CD4-positive, alpha-beta T cell treated with Interferon alpha-2 for 1 hour (primary cell): Measurements from ENCODE around the gene IGFBP7.
"Not testable (repeated sequence)": the region's sequence is repeated elsewhere in the genome, so short reads cannot be mapped to it uniquely, and the experiment has no call there.

Source experiments
- DNase-seq, 2 donors: peaks; one replicate each; pipeline ENCODE4 v3.0.0-alpha.2; 2020 to 2022

Gene IGFBP7

DNA sequence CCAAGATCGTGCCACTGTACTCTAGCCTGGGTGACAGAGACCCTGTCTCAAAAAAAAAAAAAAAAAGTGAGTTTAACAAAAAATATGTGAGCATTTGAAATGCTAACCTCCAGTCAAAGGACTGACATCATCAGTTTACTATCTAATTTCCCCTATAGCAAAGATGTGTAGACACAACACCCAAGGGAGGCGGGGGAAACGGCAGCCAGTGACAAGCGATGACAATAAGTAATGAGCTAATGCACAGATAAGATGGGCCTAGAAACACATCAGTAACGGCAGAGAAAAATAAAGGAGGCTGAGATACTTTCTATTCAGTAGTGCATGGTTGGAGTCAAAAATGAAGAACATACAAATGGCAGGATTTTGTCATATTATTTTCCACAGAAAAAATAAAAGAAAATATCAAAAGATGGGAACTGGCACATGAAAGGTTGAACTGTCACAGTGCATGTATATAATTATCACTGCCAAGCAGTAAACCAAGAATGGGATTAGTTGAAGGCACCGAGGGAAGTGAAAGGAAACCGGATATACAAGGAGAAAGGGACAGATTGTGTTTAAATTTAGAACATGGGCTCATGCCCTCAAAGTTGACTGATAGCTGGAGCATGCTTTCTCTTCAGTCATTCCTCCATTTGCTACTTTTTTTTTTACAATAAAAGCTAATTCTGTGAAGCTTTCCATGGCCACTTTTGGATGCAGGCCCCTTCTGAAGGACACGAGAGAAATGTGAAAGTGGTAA lies 41.8 kb downstream of the IGFBP7 start:
- DNase-seq: no peak

DNA sequence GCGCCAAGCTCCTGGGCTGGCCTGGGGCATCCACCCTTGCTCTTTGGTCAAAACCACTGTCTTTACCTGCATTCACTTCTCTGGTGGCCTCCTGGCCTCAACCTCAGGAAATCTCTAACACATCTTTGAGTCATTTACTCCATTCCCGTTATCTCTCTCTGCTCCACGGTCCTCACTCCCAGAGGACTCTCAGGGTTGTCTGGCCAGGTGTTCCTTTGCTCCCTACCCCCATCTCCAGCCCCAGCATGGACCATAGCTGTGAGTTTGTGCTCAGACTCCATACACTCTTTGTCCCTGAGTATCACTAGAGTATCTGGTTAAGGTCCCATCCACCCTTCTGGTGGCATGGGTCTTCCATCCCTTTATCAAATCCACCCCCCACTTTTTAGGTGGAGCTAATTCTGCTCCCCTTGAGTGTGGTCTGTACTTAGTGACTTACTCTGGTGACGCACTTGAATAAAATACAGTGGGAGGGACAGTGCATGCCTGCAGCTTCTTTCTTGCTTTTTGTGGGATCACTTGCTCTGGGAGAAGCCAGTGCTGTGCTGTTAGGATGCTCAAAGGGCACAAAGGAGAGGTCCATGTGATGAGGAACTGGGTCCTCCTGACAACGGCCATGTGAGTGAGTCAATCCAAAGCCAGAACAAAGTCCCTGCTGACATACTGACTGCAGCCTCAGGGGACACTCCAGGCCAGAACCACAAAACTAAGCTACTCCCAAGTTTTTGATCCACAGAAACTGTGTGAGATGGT lies 44.3 kb downstream of the IGFBP7 start:
- DNase-seq: no peak

DNA sequence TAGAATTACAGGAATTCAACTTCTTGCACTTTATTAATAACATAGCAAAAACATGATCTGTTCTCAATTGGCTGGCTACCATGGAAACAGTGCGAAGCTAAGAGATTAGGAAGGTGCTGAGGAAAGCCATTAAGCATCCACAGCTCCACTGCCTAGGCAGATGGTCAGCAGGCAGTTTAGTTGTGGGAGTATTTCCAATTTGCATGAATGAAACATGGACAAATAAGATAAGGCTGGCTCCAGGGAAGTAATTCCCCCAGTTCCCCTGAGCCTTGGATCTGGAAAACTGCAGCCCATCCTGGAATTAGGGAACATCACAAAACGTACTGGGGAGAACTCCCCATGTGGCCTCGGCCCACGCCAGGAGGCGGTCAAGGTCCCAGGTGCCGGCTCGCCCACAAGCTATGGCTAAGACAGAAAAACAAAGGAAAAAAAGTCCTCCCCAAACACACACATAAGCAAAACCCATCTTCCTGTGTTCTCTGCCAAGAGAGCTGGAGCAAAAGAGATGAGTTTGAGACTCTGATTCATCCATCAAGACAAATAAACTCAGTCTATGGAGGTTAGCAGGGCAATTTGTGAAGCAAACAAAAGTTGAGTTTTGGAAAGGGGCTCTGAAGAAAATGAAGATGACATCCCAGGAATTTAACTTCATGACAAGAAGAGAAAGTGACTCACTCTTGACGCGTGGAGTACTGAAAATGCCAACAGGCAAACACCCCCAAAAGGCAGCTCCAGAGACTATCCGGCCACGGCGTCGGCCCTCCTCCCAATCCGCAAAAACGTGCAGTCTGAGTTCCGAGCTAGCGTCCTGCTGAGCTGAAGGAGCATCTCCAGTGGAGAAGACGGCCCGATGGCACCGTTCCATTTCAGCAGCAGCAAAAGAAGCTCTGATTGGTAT lies 45.1 kb downstream of the IGFBP7 start:
- DNase-seq: no peak

DNA sequence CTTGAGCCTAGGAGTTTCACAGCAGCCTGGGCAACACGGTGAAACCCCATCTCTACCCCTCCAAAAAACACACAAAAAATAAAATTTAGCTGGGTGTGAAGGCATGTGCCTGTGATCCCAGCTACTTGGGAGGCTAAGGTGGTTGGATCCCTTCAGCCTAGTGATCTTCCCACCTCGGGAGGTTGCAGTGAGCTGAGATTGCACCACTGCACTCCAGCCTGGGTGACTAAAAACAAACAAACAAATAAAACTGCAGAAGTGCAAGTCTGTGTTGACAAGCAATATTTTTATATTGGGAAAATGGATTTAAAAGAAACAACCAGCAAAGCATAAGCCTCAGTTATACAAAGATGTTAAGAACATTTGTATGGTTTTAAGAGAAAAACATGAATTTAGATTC lies 46.1 kb downstream of the IGFBP7 start:
- DNase-seq: no peak

DNA sequence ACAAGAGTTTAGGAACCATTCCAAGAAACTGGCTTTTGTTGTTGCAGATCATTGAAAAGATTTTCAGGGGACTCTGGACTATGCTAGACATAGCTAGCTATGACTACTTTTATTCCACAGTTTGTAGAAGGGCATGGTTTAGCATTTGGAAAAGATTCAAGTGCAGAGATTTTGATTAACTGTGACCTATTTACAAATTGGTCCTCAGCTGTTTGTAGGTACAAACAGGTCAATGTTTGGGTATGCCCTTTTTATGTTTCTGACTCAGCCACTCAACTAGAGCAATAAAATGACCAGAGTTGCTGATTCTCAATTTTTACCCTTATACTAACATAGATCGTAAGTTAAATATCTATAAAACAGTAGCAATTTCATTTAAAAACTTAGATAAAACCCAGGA lies 46.7 kb downstream of the IGFBP7 start:
- DNase-seq: no peak

DNA sequence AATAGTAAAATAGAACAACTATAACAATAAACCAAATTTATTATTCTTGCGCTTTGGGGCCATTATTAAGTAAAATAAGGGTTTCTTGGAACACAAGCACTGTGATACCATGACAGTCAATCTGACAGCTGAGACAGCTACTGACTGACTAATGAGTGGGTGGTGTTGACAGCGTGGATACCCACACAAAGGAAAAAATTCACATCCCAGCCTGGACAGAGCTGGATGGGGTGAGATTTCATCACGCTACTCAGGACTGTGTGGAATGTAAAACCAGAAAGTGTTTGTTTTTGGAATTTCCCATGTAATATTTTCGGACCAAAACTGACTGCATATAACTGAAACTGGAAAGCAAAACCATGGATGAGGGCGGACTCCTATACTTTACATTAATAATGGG lies 48.8 kb downstream of the IGFBP7 start:
- no peak for DNase-seq

DNA sequence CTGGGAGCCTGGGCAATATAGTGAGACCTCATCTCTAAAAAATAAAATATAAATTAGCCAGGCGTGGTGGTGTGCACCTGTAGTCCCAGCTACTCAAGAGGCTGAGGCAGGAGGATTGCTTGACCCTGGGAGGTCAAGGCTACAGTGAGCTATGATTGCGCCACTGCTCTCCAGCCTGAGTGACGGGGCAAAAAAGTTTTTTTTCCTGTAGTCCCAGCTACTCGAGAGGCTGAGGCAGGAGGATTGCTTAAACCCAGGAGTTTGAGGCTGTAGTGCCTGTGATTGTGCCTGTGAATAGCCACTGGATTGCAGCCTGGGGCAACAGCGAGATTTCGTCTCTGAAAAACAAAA lies 49.5 kb downstream of the IGFBP7 start:
- not testable (repeated sequence) for DNase-seq

DNA sequence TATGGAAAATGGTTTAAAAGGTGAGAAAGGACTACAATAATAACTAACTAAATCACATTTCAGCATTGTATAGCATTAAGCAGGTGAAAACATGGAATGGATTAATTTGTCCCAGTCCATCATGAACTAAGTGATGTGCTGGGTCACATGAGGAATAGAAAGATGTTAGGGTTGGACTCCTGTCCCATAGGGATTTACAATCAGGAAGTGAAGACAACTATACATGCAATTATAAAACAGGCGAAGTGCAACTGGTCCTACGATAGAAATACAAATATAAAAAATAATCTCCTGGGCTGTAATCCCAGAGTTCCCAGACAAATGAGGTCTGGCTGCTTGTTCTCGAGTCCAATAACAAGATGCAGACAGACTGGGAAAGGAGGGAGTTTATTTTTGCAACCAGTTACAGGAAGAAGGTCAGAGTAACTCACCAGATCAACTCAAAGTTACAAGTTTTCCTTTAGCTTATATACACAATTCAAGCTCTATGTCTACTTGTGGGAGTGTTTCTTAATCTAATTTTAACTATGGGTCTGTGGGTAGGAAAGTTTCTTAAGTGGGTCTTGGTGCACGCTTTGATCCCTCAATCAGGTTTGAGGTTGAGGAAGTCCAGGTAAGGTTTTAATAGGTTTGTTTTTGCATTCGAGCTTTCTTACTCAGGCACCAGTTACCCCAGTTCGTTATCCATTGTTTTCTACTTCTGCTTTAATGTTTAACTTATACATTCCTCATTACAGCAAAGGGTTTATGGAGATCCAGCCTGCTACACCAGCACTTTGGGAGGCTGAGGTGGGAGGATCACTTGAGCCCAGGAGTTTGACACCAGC lies 50.1 kb downstream of the IGFBP7 start:
- no peak for DNase-seq

DNA sequence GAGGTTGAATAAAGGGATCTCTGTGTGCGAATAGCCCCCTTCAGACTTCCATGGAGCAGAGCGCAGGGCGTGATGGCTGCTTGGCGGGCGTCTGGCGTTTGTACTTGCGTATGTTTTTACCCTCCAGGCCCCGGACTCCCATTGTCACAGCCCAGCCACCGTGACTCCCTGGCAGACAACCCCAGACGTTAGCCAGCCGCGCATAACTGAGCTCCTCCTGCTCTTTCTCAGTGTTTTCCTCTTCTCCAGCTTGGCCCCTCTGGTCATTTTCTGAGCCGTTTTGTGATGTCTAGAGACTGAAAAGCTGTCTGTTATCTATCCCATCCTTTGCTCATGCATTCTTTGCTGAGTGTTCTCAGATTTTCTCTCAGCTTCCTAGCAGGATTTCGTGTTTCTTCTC lies 54.3 kb downstream of the IGFBP7 start:
- no peak for DNase-seq

DNA sequence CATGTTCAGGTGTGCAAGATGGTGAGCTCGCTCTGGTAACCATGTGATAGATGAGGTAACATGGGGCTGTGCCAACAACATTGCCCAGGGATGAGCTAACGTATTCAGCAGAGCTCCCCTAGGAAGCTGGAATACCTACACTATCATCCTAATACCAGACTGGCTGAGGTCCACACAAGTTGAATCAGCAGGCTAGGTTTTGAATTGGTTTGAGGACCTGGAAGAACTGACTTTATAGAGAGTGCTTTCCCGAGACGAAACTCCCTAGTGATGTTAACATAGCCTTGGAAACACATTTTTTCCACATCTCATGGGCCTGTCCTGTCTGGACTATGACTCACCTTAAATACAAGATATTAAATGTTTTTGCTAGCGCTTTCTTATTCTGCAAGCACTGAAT lies 56.7 kb downstream of the IGFBP7 start:
- DNase-seq: no peak

DNA sequence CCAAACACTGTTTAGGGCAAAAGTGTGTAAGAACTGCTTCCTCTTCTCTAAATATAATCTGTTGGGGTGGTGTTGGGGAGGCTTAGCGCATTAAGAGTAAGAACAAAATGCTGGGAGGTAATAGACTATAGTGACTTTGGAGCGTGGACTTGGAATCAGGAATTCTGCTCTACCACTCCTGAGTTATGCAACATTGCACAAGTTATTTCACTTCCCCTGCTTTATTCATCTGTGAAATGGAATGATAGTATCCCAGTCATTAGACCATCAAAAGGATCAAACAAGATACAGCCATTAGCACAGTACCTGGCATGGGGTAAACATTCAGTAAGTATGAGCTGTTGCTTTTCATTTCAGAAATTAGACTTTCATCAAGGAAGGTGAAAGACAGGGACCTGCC lies 58.7 kb downstream of the IGFBP7 start:
- DNase-seq: no peak

DNA sequence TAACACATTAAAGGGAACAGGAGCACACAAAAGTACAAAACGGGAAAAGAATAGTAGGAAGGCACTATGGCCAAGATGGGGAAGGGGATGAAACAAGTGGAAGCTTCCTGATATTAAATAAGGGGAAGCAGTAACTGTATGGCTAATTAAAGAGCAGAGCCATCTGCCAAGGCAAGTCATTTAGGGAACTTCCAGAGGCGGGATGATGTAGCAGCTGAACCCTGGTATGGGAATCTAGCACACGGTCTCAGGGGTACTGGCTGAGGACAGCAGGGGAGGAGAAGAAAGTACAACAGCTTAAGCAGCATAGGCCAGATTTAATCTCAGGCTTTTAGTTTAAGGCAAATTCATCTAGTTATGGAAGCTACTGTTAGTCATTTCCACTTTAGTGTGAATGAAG lies 59.1 kb downstream of the IGFBP7 start:
- no peak for DNase-seq

DNA sequence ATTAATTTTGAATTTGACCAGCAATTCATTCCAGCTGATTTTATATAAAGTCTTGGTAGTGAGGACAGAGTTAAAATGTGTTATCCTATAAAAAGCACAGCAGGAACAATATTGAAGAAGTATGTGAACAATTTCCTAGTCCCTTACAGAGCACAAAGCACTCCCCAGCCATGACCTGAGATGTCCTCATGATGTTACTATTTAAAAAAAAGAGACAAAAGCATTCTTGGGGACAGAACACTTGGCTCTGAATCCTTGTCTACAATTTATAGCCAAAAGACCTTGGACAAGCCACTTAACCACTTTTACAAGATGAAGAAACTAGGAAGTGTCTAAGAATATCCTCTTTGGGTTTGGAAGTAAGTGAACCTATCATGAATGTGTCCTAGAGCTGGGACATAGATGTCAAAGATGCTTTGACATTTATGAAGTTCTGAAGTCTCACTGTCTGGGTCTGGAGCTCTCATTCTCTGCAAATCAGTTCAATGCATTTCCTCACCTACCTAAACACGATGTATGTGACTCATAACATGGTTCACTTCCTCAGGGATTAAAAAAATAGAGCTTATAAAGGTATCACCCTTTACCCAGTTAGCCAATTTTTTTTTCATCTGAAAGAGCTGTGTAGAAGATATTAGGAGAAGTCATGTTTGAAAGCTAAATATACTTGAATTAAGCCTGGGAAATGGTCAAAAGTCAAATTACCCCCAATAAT lies 61.4 kb downstream of the IGFBP7 start:
- no peak for DNase-seq

DNA sequence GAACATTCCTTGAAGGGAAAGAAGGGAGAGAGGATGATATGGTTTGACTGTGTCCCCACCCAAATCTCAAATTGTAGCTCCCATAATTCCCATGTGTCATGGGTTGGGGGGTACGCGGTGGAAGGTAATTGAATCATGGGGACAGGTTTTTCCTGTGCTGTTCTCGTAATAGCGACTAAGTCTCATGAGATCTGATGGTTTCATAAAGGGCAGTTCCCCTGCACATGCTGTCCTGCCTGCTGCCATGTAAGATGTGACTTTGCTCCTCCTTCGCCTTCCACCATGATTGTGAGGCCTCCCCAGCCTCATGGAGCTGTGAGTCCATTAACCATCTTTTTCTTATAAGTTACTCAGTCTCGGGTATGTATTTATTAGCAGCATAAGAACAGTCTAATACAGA lies 63.1 kb downstream of the IGFBP7 start:
- DNase-seq: not testable (repeated sequence)

DNA sequence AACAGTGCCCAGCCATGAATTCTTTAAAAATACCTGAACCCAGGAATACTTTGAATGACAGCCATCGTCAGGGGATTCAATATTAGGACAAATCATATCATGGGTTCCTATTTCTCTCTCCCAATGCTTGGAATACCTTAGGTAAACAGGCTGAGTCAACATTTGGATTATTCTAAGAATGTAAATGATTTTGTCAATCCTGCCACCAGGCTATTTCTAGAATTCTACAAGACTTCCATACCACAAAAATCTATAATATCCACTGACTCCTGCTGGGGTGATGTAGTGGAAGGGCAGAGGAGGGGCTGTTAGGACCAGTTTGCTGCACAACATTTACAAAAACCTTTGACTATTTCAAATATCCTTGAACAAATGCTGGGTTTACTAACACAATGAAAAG lies 65.2 kb downstream of the IGFBP7 start:
- DNase-seq: no peak

DNA sequence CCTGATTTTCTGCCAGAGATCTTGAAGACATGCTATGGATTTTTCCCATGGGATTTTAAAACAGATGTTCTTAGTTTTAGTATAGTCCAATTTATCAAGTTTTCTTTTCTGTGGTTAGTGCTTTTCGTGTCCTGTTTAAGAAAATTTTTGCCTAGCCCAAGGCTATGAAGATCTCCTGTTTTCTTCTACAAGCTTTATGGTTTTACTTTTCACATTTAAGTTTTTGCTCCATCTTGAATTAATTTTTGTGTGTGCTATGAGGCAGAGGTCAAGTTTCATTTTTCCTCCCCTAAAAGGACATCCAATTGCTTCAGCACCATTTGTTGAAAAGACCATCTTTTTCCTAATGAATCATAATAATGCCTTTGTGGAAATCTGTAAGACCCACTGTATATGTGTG lies 65.9 kb downstream of the IGFBP7 start:
- DNase-seq: no peak

DNA sequence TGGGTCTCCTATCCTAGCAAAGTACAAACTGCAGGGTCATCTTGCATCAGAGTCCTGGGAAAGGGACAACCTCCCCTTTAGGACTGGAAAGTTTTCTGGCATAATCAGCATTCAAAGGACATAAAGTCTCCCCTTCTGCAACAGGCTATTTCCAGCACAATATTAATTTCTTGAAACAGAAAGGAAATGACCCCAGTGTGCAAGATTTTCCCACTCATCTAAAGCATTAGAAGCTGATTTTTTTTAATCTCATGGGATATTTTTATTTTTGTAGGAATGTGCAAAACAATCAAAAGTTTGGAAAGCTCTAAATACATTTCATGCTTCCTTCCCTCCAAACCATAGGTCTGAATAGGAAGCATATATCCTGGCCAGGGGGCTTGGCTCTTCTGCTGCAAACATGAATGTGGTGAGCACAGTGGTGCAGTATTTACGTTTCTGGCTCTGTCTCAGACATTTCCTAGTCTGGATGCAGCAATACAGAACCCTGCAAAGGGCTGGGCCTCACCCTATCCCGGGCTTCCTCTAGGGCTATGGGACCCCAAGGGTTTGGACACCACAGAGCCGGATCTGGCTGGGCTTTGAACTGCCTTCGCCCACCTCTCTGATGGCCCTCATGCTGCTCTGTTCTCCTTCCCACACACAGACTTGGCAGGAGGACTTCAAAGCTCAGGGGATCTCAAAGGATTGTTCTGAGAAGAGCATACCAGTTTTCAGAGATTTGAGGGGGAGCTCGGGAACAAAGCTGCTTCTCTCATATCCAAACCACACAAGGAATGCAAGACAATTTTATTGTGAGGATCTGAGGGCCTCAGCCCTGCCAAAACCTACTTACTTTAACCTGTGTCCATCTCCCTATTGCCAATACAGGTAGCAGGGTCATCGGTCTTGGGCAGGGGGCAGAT lies 66.6 kb downstream of the IGFBP7 start:
- DNase-seq: no peak

DNA sequence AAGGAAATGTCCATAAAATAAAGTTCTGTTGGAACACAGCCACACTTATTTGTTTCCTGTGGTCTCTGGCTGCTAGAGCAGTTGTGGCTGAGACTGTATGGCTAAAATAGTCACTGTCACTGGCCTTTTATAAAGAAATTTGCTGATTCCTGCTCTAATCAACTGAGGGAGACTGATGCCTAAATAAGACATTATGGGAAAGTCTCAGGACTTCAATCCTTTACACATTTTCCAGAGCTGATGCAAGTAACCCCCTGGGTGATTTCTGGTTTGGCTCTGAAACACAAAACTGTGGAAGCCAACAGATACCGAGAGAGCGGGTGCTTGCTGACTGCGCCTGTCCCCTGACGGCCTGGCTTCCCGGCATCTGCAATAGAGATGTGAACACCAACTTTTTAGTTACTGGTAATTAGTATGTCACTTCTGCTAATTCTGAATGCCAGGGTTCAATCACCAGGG lies 67.4 kb downstream of the IGFBP7 start:
- DNase-seq: no peak

DNA sequence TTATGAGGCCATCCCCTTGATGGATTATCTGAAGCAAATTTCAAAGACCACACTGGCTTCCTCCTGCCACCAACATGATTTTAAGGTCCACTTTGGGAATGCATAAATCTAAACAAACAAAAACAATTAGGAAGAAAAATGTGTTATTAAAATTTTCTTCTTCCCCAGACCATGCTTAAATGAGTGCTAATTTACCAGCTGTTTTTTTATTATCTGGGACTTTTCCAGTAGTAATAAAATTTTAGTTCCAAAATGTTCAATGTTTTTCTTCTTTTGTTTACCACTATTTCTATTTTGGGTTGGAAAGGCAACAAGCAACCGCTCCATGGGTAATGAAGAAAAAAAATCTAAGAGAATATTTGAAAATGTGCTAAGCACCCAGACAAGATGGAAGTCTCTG lies 69.2 kb downstream of the IGFBP7 start:
- DNase-seq: no peak

DNA sequence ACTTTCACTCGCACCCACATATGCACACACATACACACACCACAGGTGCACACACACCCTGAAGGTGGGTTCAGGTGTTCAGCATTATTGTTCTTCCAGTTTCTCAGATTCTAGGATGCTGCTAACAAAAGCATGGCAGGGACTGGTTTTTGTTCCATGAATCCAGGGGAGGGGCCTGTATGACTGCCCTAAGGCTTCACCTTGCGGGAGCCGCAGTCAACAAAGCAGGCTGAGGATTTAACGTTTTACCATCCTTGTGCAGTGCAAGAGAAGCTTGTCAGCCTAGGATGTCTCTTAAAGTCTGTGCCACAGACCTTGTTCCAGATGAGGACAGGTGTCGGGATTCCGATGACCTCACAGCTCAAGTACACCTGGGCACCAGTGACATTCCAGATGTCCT lies 69.7 kb downstream of the IGFBP7 start:
- DNase-seq: no peak

DNA sequence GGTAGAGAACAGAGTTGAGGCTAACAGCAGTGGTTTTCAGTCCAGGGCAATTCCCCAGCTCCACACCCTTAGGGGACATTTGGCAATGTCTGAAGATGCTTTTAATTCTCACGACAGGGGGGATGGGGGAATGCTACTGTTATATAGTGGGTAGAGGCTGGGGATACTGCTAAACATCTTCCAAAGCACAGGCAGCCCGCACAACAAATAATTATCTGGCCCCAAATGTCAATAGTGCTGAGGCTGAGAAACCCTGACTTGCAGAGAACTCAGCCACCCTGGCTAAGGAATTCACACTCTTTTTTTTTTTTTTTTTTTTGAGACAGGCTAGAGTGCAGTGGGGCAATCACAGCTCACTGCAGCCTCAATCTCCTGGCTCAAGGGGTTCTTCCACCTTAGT lies 70.8 kb downstream of the IGFBP7 start:
- DNase-seq: no peak
